WTC11 (cell line): ENCODE data around the gene GABRR2. TPM values are rescaled to one million over a fixed set of nuclear protein-coding genes. Genes with fewer than 3 reads are reported as not detected.

ENCODE experiments used
- ATAC-seq: fragments of 200-7000 bp; cut with Tn5 transposase; 2 replicates; pipeline ENCODE4 v1.10.0; 2021; ENCODE audit warnings: mild to moderate bottlenecking, moderate library complexity
- CTCF ChIA-PET: fragments of 300-600 bp; sonication (Branson Sonifier 250); formaldehyde crosslinking; loops from one replicate; lab custom pipeline; 2021; ENCODE audit warnings: antibody characterized with exemption; lab: Charles Lee
- POLR2A ChIA-PET: fragments of 350-600 bp; sonication (Branson Sonifier 250); formaldehyde crosslinking; loops from one replicate; lab custom pipeline; 2021; ENCODE audit warnings: antibody characterized with exemption; lab: Charles Lee
- DNase-seq: peaks from one replicate; pipeline ENCODE4 v3.0.0; 2021; ENCODE audit warnings: low spot score
- H3K27ac Mint-ChIP-seq: 2 replicates; pipeline ENCODE4 v1.8.0; 2021; ENCODE audit warnings: mixed read lengths
- H3K27me3 Mint-ChIP-seq: 2 replicates; pipeline ENCODE4 v1.8.0; 2021; ENCODE audit warnings: low read depth, mild to moderate bottlenecking, moderate library complexity, mixed read lengths
- H3K36me3 Mint-ChIP-seq: 2 replicates; pipeline ENCODE4 v1.8.0; 2021; ENCODE audit warnings: mixed read lengths
- H3K4me1 Mint-ChIP-seq: 2 replicates; pipeline ENCODE4 v1.8.0; 2022; ENCODE audit warnings: mixed read lengths
- H3K4me3 Mint-ChIP-seq: 2 replicates; pipeline ENCODE4 v1.8.0; 2021; ENCODE audit warnings: mild to moderate bottlenecking, moderate library complexity, mixed read lengths
- H3K9me3 Mint-ChIP-seq: 2 replicates; pipeline ENCODE4 v1.8.0; 2021; ENCODE audit warnings: mixed read lengths
- ATF1 ChIP-seq: sonication (generic); formaldehyde crosslinking; IDR thresholded peaks from 2 replicates; pipeline ENCODE4 v1.8.1; 2023; ENCODE audit warnings: mild to moderate bottlenecking, moderate library complexity, missing genetic modification reagents
- FOXJ3 ChIP-seq: sonication (generic); formaldehyde crosslinking; IDR thresholded peaks from 2 replicates; pipeline ENCODE4 v1.9.0; 2021; ENCODE audit warnings: missing genetic modification reagents, mild to moderate bottlenecking, borderline replicate concordance
- GABPB1 ChIP-seq: sonication (generic); formaldehyde crosslinking; IDR thresholded peaks from 2 replicates; pipeline ENCODE4 v1.8.1; 2023; ENCODE audit warnings: mild to moderate bottlenecking, missing genetic modification reagents
- GTF2I ChIP-seq: fragments of 250-450 bp; sonication (Bioruptor Pico); conservative IDR thresholded peaks from 2 replicates; pipeline ENCODE4 v1.4.0; 2021; ENCODE audit warnings: mild to moderate bottlenecking
- IRF2 ChIP-seq: sonication (generic); formaldehyde crosslinking; IDR thresholded peaks from 2 replicates; pipeline ENCODE4 v1.8.0; 2022; ENCODE audit warnings: low read depth, missing genetic modification reagents, borderline replicate concordance
- OVOL2 ChIP-seq: fragments of 250-450 bp; sonication (Bioruptor Pico); IDR thresholded peaks from 2 replicates; pipeline ENCODE4 v1.9.0; 2021; ENCODE audit warnings: mild to moderate bottlenecking, borderline replicate concordance
- PRRX2 ChIP-seq: fragments of 250-450 bp; sonication (Bioruptor Pico); IDR thresholded peaks from 2 replicates; pipeline ENCODE4 v1.8.0; 2021; ENCODE audit warnings: mild to moderate bottlenecking
- SMAD3 ChIP-seq: sonication (generic); formaldehyde crosslinking; IDR thresholded peaks from 2 replicates; pipeline ENCODE4 v1.8.0; 2022; ENCODE audit warnings: missing genetic modification reagents, mild to moderate bottlenecking, borderline replicate concordance
- SP1 ChIP-seq: sonication (generic); formaldehyde crosslinking; conservative IDR thresholded peaks from 2 replicates; pipeline ENCODE4 v1.8.1; 2022; ENCODE audit warnings: missing genetic modification reagents
- TEAD1 ChIP-seq: sonication (generic); formaldehyde crosslinking; IDR thresholded peaks from 2 replicates; pipeline ENCODE4 v1.8.0; 2022; ENCODE audit warnings: mild to moderate bottlenecking, missing genetic modification reagents
- TP53 ChIP-seq: sonication (generic); formaldehyde crosslinking; IDR thresholded peaks from 2 replicates; pipeline ENCODE4 v1.8.1; 2023; ENCODE audit warnings: mild to moderate bottlenecking, missing genetic modification reagents
- ZBTB21 ChIP-seq: sonication (generic); formaldehyde crosslinking; IDR thresholded peaks from 2 replicates; pipeline ENCODE4 v1.8.1; 2023; ENCODE audit warnings: mild to moderate bottlenecking, missing genetic modification reagents, borderline replicate concordance
- ZNF138 ChIP-seq: sonication (generic); formaldehyde crosslinking; conservative IDR thresholded peaks from 2 replicates; pipeline ENCODE4 v1.8.1; 2022; ENCODE audit warnings: mild to moderate bottlenecking, moderate library complexity, missing genetic modification reagents
- ZNF396 ChIP-seq: fragments of 250-450 bp; sonication (Bioruptor Pico); IDR thresholded peaks from 2 replicates; pipeline ENCODE4 v1.8.0; 2021; ENCODE audit warnings: mild to moderate bottlenecking, moderate library complexity, borderline replicate concordance
- ZNF423 ChIP-seq: fragments of 250-450 bp; sonication (Bioruptor Pico); IDR thresholded peaks from 2 replicates; pipeline ENCODE4 v2.1.2; 2022; ENCODE audit warnings: mild to moderate bottlenecking, moderate library complexity
- total RNA-seq: library from RNA; stranded (reverse); gene quantifications from 3 replicates; pipeline ENCODE4 v1.2.3, GENCODE V29; 2021
- TF ChIP-seq, protein P1 (sequence below): sonication (generic); formaldehyde crosslinking; IDR thresholded peaks from 2 replicates; pipeline ENCODE4 v1.8.0; 2022; ENCODE audit warnings: missing genetic modification reagents
- TF ChIP-seq, protein P2 (sequence below): sonication (generic); formaldehyde crosslinking; IDR thresholded peaks from 2 replicates; pipeline ENCODE4 v1.8.0; 2023; ENCODE audit warnings: missing genetic modification reagents, mild to moderate bottlenecking, borderline replicate concordance
- TF ChIP-seq, protein P3 (sequence below): sonication (generic); formaldehyde crosslinking; IDR thresholded peaks from 2 replicates; pipeline ENCODE4 v1.8.1; 2022; ENCODE audit warnings: mild to moderate bottlenecking, missing genetic modification reagents, moderate library complexity, borderline replicate concordance
- TF ChIP-seq, protein P4 (sequence below): fragments of 250-450 bp; sonication (Bioruptor Pico); IDR thresholded peaks from 2 replicates; pipeline ENCODE4 v1.9.0; 2021; ENCODE audit warnings: mild to moderate bottlenecking
- TF ChIP-seq, protein P5 (sequence below): sonication (generic); formaldehyde crosslinking; IDR thresholded peaks from 2 replicates; pipeline ENCODE4 v1.8.0; 2023; ENCODE audit warnings: missing genetic modification reagents
- TF ChIP-seq, protein P6 (sequence below): fragments of 250-450 bp; sonication (Bioruptor Pico); IDR thresholded peaks from 2 replicates; pipeline ENCODE4 v1.8.0; 2021; ENCODE audit warnings: mild to moderate bottlenecking

Gene GABRR2
- total RNA-seq, 1 experiment from 2014 or later: not detected

DNA sequence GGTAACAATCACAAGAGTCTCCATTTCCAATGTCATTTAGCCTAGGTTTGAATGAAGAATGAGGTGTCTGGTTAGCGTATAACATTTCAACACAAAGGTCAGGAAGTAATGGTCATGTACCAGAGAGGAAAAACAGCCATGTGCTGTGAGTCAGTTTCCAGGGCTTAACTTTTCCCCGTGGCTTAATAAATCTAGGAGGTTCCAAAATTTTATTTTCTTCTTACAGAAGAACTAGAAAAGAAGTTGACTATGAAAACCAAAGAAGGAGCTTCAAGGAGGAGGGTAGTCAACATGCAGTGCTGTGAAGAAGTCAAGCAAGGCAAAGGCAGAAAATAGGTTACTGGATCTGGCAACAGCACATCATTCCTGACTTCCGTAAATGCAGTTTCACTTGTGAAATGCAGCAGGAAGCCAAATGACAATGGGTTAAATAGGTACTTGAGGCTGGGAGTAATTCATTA is 8.4 kb upstream of the GABRR2 start:
- ATAC-seq: no peak
- TF ChIP-seq PRRX2 (CRISPR knock-in tag) (no peak), SMAD3 (no peak), GTF2I (CRISPR knock-in tag) (no peak), ZBTB21 (CRISPR knock-in tag) (no peak), ZNF423 (no peak), TEAD1 (no peak), ATF1 (no peak), ZNF138 (CRISPR knock-in tag) (no peak), OVOL2 (CRISPR knock-in tag) (no peak), GABPB1 (no peak), IRF2 (no peak)
- TF ChIP-seq, protein P1, sequence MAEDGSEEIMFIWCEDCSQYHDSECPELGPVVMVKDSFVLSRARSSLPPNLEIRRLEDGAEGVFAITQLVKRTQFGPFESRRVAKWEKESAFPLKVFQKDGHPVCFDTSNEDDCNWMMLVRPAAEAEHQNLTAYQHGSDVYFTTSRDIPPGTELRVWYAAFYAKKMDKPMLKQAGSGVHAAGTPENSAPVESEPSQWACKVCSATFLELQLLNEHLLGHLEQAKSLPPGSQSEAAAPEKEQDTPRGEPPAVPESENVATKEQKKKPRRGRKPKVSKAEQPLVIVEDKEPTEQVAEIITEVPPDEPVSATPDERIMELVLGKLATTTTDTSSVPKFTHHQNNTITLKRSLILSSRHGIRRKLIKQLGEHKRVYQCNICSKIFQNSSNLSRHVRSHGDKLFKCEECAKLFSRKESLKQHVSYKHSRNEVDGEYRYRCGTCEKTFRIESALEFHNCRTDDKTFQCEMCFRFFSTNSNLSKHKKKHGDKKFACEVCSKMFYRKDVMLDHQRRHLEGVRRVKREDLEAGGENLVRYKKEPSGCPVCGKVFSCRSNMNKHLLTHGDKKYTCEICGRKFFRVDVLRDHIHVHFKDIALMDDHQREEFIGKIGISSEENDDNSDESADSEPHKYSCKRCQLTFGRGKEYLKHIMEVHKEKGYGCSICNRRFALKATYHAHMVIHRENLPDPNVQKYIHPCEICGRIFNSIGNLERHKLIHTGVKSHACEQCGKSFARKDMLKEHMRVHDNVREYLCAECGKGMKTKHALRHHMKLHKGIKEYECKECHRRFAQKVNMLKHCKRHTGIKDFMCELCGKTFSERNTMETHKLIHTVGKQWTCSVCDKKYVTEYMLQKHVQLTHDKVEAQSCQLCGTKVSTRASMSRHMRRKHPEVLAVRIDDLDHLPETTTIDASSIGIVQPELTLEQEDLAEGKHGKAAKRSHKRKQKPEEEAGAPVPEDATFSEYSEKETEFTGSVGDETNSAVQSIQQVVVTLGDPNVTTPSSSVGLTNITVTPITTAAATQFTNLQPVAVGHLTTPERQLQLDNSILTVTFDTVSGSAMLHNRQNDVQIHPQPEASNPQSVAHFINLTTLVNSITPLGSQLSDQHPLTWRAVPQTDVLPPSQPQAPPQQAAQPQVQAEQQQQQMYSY: no peak
- TF ChIP-seq, protein P2, sequence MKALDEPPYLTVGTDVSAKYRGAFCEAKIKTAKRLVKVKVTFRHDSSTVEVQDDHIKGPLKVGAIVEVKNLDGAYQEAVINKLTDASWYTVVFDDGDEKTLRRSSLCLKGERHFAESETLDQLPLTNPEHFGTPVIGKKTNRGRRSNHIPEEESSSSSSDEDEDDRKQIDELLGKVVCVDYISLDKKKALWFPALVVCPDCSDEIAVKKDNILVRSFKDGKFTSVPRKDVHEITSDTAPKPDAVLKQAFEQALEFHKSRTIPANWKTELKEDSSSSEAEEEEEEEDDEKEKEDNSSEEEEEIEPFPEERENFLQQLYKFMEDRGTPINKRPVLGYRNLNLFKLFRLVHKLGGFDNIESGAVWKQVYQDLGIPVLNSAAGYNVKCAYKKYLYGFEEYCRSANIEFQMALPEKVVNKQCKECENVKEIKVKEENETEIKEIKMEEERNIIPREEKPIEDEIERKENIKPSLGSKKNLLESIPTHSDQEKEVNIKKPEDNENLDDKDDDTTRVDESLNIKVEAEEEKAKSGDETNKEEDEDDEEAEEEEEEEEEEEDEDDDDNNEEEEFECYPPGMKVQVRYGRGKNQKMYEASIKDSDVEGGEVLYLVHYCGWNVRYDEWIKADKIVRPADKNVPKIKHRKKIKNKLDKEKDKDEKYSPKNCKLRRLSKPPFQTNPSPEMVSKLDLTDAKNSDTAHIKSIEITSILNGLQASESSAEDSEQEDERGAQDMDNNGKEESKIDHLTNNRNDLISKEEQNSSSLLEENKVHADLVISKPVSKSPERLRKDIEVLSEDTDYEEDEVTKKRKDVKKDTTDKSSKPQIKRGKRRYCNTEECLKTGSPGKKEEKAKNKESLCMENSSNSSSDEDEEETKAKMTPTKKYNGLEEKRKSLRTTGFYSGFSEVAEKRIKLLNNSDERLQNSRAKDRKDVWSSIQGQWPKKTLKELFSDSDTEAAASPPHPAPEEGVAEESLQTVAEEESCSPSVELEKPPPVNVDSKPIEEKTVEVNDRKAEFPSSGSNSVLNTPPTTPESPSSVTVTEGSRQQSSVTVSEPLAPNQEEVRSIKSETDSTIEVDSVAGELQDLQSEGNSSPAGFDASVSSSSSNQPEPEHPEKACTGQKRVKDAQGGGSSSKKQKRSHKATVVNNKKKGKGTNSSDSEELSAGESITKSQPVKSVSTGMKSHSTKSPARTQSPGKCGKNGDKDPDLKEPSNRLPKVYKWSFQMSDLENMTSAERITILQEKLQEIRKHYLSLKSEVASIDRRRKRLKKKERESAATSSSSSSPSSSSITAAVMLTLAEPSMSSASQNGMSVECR (CRISPR knock-in tag): no peak
- TF ChIP-seq, protein P3, sequence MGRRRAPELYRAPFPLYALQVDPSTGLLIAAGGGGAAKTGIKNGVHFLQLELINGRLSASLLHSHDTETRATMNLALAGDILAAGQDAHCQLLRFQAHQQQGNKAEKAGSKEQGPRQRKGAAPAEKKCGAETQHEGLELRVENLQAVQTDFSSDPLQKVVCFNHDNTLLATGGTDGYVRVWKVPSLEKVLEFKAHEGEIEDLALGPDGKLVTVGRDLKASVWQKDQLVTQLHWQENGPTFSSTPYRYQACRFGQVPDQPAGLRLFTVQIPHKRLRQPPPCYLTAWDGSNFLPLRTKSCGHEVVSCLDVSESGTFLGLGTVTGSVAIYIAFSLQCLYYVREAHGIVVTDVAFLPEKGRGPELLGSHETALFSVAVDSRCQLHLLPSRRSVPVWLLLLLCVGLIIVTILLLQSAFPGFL: no peak
- no peak for DNase-seq
- H3K36me3 Mint-ChIP-seq: peaks cover 33% of the 10 kb centered on the region
- ChIA-PET CTCF (interaction anchor here (1.0 kb wide), 1 partner anchor 233 kb away, joined by 4 read pairs; no protein-coding TSS in a partner anchor), POLR2A (no interaction called here)
- H3K4me3 Mint-ChIP-seq: no peak overlapping the region
- H3K27ac Mint-ChIP-seq: no peak overlapping the region; the same call in 1 of the 2 replicates
- peaks cover 43% of the 10 kb centered on the region for H3K9me3 Mint-ChIP-seq
- H3K4me1 Mint-ChIP-seq: peaks cover 14% of the 10 kb centered on the region
- H3K27me3 Mint-ChIP-seq: peaks cover 12% of the 10 kb centered on the region; the same call in 1 of the 2 replicates

DNA sequence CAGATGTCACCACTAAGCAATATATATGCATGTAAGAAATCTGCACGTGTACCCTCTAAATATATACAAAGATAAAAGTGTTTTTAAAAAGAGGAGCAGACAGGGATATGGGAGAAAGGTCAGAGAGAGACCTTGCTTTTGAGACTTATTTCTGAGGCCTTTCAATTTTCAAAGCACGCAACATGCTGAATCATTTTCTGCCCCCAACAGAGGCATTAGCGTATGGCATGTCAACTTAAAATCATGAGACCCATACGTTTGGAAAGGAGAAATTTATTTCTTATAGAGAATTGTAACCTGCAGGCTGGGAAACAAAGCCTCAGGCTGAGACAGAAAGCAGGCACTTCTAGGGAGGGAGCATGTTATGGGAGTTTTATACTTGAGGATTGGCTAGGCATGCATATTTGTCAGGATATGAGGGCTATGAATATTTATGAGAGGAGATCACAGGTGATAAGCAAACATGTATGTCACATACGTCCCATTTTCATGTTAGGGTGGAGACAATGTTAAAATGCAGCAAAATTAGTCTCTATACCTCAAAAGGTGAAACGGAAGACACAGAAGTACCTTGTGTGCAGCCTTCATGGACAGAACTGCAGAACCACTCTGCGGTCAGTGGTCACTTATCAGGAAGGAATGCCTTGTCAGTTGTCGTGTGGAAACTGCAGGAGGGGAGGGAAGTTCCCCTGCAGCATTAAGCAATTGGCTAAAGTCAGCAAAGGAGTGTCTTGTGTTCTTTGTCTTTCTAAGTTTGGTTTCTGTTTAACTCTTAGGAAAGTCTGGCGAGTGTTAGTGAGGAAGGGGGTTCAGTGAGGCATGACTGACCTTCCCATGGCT is 6.3 kb upstream of the GABRR2 start:
- DNase-seq: no peak
- ChIA-PET POLR2A (no interaction called here), CTCF (interaction anchor here (0.8 to 2.0 kb wide), 2 partner anchors 9 to 10 kb away, joined by 3 to 6 read pairs; no protein-coding TSS in a partner anchor)
- Mint-ChIP-seq H3K4me1 (peaks cover 25% of the 10 kb centered on the region), H3K36me3 (peaks cover 38% of the 10 kb centered on the region), H3K9me3 (peaks cover 49% of the 10 kb centered on the region), H3K4me3 (no peak overlapping the region), H3K27me3 (peaks cover 12% of the 10 kb centered on the region; the same call in 1 of the 2 replicates), H3K27ac (no peak overlapping the region)
- no peak for ATAC-seq
- TF ChIP-seq TP53 (no peak), GTF2I (CRISPR knock-in tag) (no peak), ZNF396 (CRISPR knock-in tag) (no peak), FOXJ3 (CRISPR knock-in tag) (no peak), SP1 (CRISPR knock-in tag) (no peak)
- TF ChIP-seq, protein P4, sequence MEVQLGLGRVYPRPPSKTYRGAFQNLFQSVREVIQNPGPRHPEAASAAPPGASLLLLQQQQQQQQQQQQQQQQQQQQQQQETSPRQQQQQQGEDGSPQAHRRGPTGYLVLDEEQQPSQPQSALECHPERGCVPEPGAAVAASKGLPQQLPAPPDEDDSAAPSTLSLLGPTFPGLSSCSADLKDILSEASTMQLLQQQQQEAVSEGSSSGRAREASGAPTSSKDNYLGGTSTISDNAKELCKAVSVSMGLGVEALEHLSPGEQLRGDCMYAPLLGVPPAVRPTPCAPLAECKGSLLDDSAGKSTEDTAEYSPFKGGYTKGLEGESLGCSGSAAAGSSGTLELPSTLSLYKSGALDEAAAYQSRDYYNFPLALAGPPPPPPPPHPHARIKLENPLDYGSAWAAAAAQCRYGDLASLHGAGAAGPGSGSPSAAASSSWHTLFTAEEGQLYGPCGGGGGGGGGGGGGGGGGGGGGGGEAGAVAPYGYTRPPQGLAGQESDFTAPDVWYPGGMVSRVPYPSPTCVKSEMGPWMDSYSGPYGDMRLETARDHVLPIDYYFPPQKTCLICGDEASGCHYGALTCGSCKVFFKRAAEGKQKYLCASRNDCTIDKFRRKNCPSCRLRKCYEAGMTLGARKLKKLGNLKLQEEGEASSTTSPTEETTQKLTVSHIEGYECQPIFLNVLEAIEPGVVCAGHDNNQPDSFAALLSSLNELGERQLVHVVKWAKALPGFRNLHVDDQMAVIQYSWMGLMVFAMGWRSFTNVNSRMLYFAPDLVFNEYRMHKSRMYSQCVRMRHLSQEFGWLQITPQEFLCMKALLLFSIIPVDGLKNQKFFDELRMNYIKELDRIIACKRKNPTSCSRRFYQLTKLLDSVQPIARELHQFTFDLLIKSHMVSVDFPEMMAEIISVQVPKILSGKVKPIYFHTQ (CRISPR knock-in tag): no peak
- TF ChIP-seq, protein P5, sequence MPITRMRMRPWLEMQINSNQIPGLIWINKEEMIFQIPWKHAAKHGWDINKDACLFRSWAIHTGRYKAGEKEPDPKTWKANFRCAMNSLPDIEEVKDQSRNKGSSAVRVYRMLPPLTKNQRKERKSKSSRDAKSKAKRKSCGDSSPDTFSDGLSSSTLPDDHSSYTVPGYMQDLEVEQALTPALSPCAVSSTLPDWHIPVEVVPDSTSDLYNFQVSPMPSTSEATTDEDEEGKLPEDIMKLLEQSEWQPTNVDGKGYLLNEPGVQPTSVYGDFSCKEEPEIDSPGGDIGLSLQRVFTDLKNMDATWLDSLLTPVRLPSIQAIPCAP: no peak
- TF ChIP-seq, protein P6, sequence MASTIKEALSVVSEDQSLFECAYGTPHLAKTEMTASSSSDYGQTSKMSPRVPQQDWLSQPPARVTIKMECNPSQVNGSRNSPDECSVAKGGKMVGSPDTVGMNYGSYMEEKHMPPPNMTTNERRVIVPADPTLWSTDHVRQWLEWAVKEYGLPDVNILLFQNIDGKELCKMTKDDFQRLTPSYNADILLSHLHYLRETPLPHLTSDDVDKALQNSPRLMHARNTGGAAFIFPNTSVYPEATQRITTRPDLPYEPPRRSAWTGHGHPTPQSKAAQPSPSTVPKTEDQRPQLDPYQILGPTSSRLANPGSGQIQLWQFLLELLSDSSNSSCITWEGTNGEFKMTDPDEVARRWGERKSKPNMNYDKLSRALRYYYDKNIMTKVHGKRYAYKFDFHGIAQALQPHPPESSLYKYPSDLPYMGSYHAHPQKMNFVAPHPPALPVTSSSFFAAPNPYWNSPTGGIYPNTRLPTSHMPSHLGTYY: no peak
